GM04504 (cell line): Measurements from ENCODE around the gene TOM1L1.

ENCODE experiments used
- DNase-seq: peaks from one replicate; pipeline ENCODE4 v3.0.0-alpha.2; 2012; ENCODE audit warnings: low read depth

Gene TOM1L1

GRCh38 chr17:54992797-54993639 lies 92.4 kb downstream of the TOM1L1 start:
- DNase-seq: peak; percentile 15

GRCh38 chr17:54996441-54996840 lies 95.8 kb downstream of the TOM1L1 start:
- no peak for DNase-seq

- no peak for DNase-seq
Observed at GRCh38 chr17:55002458-55002857, 101.8 kb downstream of the TOM1L1 start.

- no peak for DNase-seq
Observed at GRCh38 chr17:55004484-55004883, 103.8 kb downstream of the TOM1L1 start.

GRCh38 chr17:55005520-55005919 lies 104.9 kb downstream of the TOM1L1 start:
- DNase-seq: no peak
